Stomach smooth muscle (tissue), 2 donors: ENCODE data around the gene GJD4.

Source experiments
- H3K27ac ChIP-seq: one replicate; pipeline ENCODE4 v1.7.0; 2013; ENCODE audit warnings: mild to moderate bottlenecking, low read length, inconsistent platforms
- H3K27me3 ChIP-seq, 2 donors: one replicate each; pipeline ENCODE4 v1.7.0; 2013; ENCODE audit warnings: low read length in 2 of 2; ENCODE audit not compliant: insufficient read depth in 2 of 2, control insufficient read depth in 1 of 2
- H3K36me3 ChIP-seq, 2 donors: one replicate each; pipeline ENCODE4 v1.7.0; 2013; ENCODE audit warnings: low read length in 2 of 2; ENCODE audit not compliant: control insufficient read depth in 2 of 2, insufficient read depth in 2 of 2
- H3K4me1 ChIP-seq: one replicate; pipeline ENCODE4 v1.7.0; 2013; ENCODE audit warnings: low read length; ENCODE audit not compliant: control insufficient read depth, insufficient read depth
- H3K4me3 ChIP-seq, 2 donors: one replicate each; pipeline ENCODE4 v1.7.0; 2013; ENCODE audit warnings: low read length in 2 of 2
- H3K9ac ChIP-seq, 2 donors: one replicate each; pipeline ENCODE4 v1.7.0; 2013; ENCODE audit warnings: low read length in 2 of 2, mild to moderate bottlenecking in 1 of 2
- H3K9me3 ChIP-seq, 2 donors: one replicate each; pipeline ENCODE4 v1.7.0; 2013; ENCODE audit warnings: low read length in 2 of 2; ENCODE audit not compliant: control insufficient read depth in 2 of 2
- donor health status: healthy.
- donor health status: Pancreatic carcinoma.

Gene GJD4

DNA sequence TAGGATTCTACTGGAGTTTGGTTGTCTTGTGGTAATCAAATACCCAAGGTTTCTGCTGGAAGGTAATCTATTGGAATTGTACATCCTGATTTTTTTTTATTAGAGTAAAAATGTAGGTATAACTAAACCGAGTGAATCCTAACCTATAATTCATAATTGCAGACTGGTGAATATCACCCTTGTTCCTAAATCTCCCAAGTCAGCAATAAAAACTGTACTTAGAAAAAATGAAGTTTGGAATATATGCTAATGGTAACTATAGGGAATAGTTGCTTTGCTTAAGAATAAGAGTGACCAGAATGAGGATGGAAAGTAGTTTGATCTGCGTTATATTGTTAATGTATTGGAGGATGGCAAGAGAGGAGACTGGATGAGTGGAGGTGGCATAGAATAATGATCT is 47.7 kb downstream of the GJD4 start:
- Histone ChIP-seq H3K27me3 (no peaks in the 10 kb centered on the region), H3K4me1 (no peaks in the 10 kb centered on the region), H3K9me3 (no peaks in the 10 kb centered on the region), H3K36me3 (no peaks in the 10 kb centered on the region), H3K9ac (no peak overlapping the region), H3K4me3 (no peak overlapping the region), H3K27ac (no peak overlapping the region)

DNA sequence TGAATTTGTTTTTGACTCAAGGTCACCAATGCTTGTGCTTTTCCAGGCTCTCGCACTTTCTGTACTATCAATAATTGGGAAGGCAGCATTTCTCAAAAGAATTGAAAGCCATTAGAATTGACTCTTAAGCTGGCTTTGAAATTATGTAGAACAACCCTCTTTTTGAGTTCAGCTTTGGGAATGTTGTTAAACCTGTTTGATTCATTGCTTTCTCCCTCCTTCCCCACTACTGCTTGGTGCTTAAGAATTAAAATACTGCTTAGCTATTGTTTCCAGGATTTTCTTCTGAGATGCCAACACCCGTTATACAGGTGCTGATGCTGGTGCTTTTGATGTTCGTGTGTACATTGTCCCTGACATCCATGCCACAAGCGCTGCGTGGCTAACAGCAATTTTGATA is 52.5 kb downstream of the GJD4 start:
- no peaks in the 10 kb centered on the region for H3K4me1 ChIP-seq
- no peak overlapping the region for H3K27ac ChIP-seq
- no peaks in the 10 kb centered on the region for H3K9me3 ChIP-seq
- H3K36me3 ChIP-seq, result no peaks in the 10 kb centered on the region
- H3K9ac ChIP-seq, result no peak overlapping the region
- H3K27me3 ChIP-seq, result no peaks in the 10 kb centered on the region
- H3K4me3 ChIP-seq, result no peak overlapping the region
